HG03095 (cell line): ENCODE measurements around the gene YWHAG.
"Not testable (repeated sequence)": the region's sequence is repeated elsewhere in the genome, so short reads cannot be mapped to it uniquely, and the experiment has no call there.

Experiments used
- ATAC-seq: cut with Tn5 transposase; IDR thresholded peaks from one replicate; pipeline ENCODE4 v1.9.1; 2021; ENCODE audit warnings: moderate library complexity; ENCODE audit not compliant: unreplicated experiment

Gene YWHAG

DNA sequence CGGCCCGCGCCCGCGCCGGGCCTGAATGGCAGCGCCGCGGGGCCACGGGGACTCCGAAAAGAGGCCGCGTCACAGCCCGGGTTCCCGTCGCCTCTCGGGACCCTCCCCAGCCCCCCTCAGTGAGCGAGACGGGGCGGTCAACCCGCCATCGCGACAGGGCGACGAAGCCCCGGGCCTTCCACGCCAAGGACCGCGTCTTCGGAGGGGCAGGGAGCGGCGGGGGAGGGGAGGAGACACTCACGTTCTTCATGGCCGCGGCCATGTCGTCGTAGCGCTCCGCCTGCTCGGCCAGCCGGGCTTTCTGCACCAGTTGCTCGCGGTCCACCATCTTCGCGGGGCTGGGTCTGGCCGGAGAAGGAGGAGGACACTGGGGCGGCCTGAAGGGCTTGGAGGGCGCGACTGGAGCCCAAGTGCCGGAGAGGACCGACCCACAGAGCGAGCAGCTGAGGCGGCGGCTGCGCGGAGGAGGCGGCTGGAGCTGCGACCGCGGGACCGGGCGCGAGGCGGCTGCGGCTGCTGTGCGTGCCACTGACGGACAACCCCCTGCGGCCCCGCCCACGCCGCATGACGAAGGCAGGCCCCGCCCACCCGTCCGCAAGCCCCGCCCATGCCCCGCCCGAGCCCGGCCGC lies at the start of gene YWHAG:
TSS of gene YWHAG (minus strand) at position 511 of the 630 bp plus-strand sequence. CDS start at position 328, 183 bp downstream.
- peak; percentile 59 for ATAC-seq

DNA sequence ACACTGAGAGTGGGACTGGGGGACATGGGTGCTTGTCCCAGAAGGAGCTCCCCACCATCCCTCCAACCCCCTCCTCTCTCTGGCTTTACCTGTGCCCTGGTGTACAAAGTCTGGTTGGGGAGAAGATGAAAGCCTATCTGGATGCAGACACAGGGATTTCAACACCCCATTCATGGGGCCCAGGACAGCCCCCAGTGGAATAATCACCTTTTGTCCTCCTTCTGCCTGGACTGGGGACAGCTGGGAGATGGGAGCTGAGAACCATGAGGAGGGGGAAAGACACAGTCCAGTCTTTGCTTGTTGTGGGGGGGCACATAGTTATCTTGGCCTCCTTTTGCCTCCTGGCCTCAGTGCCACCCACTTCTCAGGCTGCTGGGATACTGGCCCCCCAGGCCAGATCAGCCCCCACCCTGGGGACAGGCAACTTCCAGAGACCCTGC lies 49.4 kb upstream of the YWHAG start:
- no peak for ATAC-seq

DNA sequence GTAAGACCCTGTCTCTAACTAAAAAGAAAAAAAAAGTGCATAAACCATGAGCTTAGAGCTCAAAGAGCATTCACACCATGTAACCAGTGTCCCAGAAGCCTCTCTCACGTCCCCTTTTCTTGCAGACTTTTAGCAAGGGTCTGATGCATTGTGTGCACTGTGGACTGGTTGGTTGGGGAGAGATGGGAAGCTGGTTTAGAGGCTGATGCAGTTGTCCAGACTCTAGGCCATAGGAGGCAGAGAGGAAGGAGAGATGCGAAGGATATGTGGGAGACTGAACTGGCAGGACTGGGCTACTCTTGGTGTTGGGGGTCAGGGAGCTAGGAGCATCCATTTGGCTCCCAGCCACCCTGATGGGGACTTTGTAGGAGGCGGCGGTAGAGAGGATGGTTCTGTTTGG lies 48.9 kb upstream of the YWHAG start:
- ATAC-seq: no peak

DNA sequence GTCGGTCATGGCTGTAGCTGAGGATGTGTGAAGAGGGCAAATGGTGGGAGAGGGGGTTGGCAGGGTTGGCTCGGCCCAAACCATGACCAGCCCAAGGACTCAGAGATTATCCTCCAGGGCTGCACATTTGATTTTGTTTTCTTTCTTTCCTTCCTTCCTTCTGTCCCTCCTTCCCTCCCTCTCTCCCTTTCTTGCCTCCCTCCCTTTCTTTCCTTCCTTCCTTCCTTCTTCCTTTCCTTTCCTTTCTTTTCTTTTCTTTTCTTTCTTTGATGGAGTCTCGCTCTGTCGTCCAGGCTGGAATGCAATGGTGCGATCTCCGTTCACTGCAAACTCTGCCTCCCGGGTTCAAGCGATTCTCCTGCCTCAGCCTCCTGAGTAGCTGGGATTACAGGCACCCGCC lies 46.9 kb upstream of the YWHAG start:
- ATAC-seq: no peak

DNA sequence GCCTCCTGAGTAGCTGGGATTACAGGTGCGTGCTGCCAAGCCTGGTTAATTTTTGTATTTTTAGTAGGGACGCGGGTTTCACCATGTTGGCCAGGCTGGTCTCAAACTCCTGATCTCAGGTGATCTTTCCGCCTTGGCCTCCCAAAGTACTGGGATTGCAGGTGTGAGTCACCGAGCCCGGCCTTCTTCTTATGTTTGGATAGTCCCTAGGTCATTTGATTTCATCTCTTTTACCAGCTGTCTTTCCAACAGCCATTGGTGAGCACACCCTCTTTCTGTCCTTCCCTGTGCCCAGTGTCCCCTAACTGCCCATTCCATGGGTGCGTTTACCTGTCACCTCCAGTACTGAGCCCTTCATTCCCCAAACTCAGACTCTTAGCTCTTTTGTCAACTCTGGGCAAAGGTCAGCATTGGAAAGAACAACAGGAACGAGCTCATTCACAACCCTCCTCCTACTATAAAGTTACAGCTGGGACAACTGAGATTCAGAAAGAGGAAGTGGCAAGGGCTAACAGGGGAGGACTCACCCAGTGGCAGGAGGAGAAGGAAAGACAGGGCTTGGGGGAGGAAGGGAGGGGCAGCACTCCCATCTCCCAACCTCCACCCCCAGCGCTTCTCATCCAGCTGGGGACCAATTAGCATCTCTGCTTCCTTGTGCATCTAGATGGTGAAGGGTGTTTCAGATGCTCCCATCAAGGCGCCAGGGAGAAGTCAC lies 45.1 kb upstream of the YWHAG start:
- no peak for ATAC-seq

DNA sequence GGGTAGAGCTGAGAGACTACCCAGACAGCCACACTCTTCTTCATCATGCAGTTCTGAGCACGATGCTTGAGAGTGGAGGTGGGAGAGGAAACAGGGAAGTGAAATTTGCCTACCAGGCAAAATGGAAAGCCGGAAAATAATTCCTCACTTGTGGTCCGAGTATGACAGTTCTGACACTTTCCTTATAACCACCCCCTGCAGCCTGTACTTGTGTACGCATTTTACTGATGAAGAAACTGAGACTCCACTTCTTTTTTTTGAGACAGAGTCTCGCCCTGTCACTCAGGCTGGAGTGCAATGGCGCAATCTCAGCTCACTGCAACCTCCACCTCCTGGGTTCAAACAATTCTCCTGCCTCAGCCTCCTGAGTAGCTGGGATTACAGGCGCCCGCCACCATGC lies 44.3 kb upstream of the YWHAG start:
- ATAC-seq: not testable (repeated sequence)

DNA sequence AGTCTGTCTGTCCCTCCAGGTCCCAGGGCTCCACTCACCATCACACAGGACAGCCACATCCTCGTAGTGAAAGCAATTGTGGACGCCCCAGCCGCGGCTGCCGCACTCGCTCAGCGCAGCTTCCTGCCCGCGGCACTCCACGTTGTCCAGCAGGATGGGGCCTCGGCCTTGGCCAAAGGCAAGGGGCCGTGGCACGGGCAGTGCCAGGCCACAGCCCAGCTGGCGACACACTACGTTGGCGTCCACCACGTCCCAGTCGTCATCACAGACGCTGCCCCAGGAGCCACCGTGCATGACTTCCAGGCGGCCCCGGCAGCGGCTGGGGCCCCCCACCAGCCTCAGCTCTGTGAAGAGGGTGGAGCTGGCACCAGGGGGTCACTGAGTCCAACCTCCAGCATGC lies 41.5 kb upstream of the YWHAG start:
- ATAC-seq: no peak

DNA sequence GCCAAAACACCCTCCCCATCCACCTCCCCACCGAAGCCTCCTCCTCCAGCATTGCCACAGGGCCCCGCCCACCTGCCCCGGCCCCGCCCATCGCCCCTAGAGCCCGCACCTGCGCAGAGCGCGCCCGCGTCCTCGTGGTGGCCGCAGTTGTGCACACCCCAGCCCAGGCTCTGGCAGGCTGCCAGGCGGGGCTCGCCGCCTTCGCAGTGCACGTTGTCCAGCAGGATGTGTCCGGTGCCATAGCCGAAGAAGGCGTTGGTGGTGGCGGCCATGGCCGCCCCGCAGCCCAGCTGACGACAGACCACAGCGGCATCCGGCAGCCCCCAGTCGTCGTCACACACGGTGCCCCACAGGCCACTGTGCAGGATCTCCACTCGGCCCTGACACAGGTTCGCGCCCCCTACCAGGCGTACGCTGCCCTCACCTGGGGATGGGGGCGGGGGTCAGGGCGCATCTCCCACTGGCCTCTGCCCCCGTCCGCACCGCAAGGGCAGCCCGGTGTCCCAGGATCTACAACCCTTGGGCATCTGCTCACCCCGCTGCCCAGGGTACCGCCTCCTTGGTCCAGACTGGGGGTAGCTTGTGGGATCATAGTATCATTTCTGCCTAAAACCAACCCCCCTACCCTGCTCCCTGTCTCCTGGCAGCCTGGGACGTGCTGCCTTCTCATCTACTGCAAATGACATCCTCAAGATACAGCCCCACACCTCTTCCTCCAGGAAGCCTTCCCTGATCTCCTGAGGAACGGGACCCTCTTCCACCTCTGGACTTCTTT lies 38.8 kb upstream of the YWHAG start:
- ATAC-seq: no peak

DNA sequence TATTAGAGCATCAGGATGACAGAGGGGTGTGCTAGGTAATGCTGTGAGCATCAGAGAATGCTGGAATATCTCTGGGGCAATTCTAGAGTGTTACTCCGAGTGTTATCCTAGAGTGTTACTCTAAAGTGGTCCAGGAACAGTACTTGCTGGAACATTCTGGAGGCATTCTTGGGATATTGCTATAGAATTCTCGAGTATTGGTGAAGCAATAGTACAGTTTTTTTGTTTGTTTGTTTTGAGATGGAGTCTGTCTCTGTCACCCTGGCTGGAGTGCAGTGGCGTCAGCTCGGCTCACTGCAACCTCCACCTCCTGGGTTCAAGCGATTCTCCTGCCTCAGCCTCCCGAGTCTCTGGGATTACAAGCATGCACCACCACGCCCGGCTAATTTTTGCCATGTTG lies 38.1 kb upstream of the YWHAG start:
- no peak for ATAC-seq

DNA sequence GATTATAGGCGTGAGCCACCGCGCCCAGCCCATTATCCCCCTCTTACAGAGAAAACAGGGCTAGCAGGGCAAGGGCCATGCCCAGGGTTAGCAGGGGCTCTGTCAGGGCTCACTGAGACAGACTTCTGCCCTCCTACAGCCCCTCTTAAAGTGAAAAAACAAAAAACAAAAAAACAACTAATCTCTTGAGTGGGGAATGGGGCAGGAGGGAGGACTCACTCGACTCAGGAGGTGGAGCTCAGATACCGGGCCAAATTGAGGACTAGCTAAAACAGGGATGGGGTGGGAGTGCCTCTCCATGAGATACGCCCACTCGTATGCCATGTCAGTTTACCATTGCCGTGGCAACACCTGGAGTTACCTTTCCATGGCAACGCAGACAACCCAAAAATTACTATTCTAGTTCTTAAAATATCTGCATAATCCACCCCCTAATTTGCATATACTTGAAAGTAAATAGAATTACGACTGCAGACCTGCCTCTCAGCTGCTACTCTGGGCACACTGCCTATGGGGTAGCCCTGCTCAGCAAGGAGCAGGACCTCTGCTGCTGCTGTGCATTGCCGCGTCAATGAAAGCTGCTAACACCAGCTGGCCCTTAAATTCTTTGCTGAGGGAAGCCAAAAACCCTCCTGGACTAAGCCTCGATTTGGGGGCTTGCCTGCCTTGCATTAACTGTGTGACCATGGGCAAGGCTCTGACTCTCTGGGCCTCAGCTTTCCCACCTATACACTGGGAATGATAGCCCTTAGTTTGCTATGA lies 37.4 kb upstream of the YWHAG start:
- ATAC-seq: no peak

DNA sequence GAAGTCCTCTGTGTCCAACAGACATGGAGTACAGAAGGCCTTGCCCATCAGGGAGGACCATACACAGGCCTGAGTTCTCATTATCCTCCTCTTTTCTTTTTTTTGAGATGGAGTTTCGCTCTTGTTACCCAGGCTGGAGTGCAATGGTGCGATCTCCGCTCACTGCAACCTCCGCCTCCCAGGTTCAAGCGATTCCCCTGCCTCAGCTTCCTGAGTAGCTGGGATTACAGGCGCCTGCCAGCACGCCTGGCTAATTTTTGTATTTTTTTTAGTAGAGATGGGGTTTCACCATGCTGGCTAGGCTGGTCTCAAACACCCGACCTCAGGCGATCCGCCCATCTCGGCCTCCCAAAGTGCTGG lies 36.8 kb upstream of the YWHAG start:
- not testable (repeated sequence) for ATAC-seq

DNA sequence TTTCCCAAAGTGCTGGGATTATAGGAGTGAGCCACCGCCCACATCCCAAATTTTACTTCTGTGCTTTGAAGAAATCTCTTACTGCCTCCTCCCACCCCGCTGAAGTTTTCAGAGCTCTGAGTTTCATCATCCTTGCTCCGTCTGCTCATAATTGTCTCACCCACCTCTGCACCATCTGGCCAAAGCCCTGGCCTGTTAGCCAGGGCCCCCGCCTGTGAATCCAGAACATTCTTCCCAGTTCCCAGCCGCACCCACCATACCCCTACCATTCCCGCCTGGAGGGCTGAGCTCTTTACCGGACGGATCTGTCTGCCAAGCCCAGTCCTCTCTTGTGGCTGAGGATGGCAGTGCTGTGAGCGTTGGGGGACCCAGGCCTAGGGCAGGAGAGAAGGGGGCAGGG lies 36.2 kb upstream of the YWHAG start:
- no peak for ATAC-seq

DNA sequence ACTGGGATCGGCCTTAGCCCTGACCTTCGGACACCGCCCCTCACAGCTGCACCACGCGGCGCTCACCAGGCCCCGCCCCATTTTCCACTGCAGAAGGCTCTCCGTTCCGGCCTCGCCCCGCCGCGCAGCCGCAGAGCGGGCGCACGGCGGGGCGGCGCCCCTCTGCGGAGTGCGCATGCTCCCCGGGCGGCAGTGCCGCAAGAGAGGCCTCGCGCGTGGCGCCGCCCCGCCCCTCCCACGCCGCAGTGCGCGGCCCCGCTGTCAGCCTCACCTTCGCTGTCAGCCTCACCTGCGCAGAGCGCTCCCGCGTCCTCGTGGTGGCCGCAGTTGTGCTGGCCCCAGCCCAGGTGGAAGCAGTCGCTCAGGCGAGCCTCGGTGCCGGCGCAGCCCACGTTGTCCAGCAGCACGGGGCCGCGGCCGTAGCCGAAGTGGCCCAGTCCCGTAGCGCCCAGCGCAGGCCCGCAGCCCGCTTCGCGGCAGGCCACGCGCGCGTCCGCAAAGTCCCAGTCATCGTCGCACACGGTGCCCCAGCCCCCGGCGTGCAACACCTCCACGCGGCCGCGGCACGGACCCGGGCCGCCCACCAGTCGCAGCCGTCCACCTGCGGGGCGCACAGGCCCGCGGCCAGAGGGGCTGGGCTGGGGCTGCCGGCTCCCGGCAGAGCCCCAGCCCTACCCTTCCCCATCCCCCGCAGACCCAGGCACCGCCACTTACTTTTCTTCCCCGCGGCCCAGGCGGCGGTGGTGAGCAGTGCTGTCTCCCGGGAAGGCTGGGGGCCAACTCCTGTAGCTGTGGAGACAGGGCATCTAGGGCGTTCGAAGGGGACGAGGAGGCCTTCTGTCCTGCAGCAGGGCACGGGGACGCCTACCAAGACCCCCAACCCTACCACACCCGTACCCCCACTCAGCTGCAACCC lies 34.6 kb upstream of the YWHAG start:
- peak; percentile 81 for ATAC-seq

DNA sequence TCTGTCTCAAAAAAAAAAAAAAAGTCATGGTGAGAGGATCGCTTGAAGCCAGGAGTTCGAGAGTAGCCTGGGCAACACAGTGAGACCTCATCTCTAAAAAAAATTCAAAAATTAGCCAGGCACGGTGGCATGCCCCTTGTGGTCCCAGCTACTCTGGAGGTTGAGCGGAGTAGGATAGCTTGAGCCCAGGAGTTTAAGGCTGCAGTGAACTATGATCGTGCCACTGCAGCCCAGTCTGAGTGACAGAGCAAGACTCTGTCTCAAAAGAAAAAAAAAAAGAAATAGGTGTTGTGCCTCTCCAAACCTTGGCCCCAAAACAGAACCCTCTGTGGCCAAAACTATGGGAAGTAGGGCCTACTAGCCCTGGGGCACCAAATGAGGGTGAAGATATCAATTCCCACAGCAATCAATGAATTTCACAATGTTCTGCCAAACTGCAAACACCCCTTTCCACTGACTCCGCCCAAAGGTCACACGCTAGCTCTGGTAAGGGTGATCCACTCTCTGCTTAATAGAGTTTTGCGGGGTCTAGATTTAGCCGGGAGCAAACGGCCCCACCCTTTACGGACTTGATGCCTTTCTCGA lies 33.8 kb upstream of the YWHAG start:
- ATAC-seq: no peak

DNA sequence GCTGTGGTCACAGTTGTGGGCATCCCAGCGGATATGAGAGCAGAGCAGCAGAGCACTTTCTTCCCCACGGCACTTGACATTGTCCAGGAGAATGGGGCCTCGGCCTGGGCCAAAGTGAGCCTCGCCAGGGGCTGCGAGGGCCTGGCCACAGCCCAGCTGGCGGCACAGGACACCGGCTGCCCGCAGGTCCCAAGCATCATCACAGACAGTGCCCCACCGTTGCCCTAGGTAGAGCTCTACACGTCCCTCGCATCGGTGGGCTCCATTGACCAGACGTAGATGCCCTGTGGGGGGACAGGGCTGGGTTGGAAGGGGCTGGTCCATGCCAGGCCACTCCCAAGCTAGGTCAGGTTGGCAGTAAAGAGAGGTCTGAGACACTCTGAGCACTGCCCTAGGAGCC lies 31.3 kb upstream of the YWHAG start:
- ATAC-seq: no peak

DNA sequence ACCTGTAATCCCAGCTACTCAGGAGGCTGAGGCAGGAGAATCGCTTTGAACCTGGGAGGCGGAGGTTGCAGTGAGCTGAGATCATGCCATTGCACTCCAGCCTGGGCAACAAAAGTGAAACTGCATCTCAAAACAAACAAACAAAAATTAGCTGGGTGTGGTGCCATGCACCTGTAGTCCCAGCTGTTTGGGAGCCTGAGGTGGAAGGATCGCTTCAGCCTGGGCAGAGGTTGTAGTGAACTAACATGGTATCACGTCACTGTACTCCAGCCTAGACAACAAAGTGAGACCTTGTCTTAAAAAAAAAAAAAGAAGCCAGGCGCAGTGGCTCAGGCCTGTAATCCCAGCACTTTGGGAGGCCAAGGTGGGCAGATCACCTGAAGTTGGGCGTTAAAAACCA lies 29.0 kb upstream of the YWHAG start:
- ATAC-seq: not testable (repeated sequence)

DNA sequence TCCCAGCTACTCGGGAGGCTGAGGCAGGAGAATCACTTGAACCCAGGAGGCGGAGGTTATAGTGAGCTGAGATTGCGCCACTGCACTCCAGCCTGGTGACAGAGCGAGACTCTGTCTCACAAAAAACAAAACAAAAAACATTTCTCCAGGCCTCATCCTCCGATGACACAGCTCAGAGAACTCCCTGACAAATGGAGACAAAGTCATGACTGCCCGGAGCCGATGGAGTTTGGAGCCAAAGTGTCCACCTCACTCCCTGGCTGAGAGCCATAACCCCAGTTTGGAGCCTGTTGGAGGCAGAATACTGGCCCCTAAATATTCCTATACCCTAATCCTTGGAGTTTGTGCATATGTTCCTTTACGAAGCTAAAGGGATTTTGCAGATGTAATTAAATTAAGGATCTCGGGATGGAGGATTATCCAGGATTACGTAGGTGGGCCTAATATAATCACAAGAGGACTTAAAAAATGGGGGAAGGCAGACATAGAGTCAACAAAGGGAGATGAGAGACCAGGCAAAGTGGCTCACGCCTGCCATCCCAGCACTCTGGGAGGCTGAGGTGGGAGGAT lies 28.0 kb upstream of the YWHAG start:
- no peak for ATAC-seq

DNA sequence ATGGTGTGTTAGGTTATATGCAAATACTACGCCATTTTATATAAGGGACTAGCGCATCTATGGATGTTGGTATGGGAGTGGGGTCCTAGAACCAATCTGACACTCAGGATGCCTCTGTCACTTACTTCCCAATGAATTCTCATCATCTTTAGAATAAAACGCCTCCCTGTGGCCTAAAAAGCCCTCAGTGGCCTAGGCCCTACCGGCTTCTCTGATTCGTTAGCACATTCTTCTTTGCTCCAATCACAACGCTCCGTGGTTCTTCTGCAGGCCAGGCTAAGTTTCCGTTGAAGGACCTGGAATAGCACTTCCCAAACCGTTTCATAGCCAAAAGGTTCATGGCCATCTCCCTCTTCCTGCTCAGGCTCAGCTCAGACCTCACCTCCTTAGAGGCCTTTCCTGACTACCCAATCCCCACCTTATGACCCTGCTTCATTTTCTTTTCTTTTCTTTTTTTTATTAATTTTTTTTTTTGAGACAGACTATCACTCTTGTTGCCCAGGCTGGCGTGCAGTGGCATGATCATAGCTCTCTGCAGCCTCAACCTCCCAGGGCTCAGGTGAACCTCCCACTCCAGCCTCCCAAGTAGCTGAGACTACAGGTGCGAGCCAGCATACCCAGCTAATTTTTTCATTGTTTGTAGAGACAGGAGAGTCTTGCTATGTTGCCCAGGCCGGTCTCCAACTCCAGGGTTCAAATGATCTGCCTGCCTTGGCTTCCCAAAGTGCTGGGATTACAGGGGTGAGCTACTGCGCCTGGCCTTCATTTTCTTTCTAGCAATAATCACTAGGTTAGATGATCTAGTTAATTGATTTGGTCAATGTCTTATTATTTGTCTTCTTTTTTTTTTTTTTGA lies 24.5 kb upstream of the YWHAG start:
- no peak for ATAC-seq

DNA sequence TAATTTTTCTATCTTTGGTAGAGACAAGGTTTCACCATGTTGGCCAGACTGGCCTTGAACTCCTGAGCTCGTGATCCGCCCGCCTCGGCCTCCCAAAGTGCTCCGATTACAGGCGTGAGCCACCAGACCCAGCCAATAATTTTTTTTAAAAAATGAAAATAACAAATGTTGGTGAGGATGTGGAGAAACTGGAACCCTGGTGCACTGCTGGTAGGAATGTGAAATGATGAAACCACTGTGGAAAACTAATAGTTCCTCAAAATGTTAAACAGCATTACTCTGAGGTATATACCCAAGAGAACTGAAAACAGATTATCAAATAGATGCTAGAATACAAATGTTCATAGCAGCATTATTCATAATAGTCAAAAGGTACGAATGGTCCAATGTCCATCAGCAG lies 23.0 kb upstream of the YWHAG start:
- no peak for ATAC-seq
